H9 (cell line): ENCODE results near the gene FOXO6. TPM values are rescaled to one million over a fixed set of nuclear protein-coding genes. Genes with fewer than 3 reads are reported as not detected.

Experiments
- DNase-seq: peaks from one replicate; pipeline ENCODE4 v3.0.0-alpha.2; 2017
- H2AFZ ChIP-seq: one replicate; pipeline ENCODE4 v1.6.1; 2013; ENCODE audit warnings: mild to moderate bottlenecking, low read length, control low read depth, moderate library complexity
- H2AK5ac ChIP-seq: 2 replicates; pipeline ENCODE4 v1.6.1; 2013; ENCODE audit warnings: low read length, control low read depth, mixed read lengths; ENCODE audit not compliant: insufficient read length
- H2BK120ac ChIP-seq: one replicate; pipeline ENCODE4 v1.6.1; 2013; ENCODE audit warnings: low read depth, mild to moderate bottlenecking, low read length, control low read depth, inconsistent platforms; ENCODE audit not compliant: poor library complexity, severe bottlenecking
- H2BK12ac ChIP-seq: 2 replicates; pipeline ENCODE4 v1.6.1; 2013; ENCODE audit warnings: low read length, control low read depth, mixed read lengths, low read depth; ENCODE audit not compliant: insufficient read length
- H2BK15ac ChIP-seq: 2 replicates; pipeline ENCODE4 v1.6.1; 2013; ENCODE audit warnings: low read depth, low read length, control low read depth
- H2BK20ac ChIP-seq: one replicate; pipeline ENCODE4 v1.6.1; 2013; ENCODE audit warnings: low read depth, mild to moderate bottlenecking, low read length, control low read depth, inconsistent platforms; ENCODE audit not compliant: poor library complexity, severe bottlenecking
- H2BK5ac ChIP-seq: 2 replicates; pipeline ENCODE4 v1.6.1; 2013; ENCODE audit warnings: low read length, control low read depth, mixed read lengths; ENCODE audit not compliant: insufficient read length
- H3K14ac ChIP-seq: 2 replicates; pipeline ENCODE4 v1.6.1; 2013; ENCODE audit warnings: low read length, control low read depth; ENCODE audit not compliant: insufficient read depth
- H3K18ac ChIP-seq: 2 replicates; pipeline ENCODE4 v1.6.1; 2013; ENCODE audit warnings: low read depth, mild to moderate bottlenecking, mixed read lengths, low read length, control low read depth; ENCODE audit not compliant: insufficient read length
- H3K23ac ChIP-seq: 2 replicates; pipeline ENCODE4 v1.6.1; 2013; ENCODE audit warnings: low read length, control low read depth, mixed read lengths, low read depth; ENCODE audit not compliant: insufficient read length
- H3K23me2 ChIP-seq: 2 replicates; pipeline ENCODE4 v1.6.1; 2013; ENCODE audit warnings: low read depth, mild to moderate bottlenecking, mixed read lengths, low read length, control low read depth; ENCODE audit not compliant: insufficient read length, poor library complexity, severe bottlenecking
- H3K27ac ChIP-seq: 2 replicates; pipeline ENCODE4 v1.5.1; 2013; ENCODE audit warnings: low read length, control low read depth, mixed read lengths, low read depth; ENCODE audit not compliant: insufficient read length
- H3K27me3 ChIP-seq: 2 replicates; pipeline ENCODE4 v1.6.1; 2013; ENCODE audit warnings: low read length, control low read depth, inconsistent platforms; ENCODE audit not compliant: insufficient read depth
- H3K4ac ChIP-seq: 2 replicates; pipeline ENCODE4 v1.6.1; 2013; ENCODE audit warnings: low read depth, mild to moderate bottlenecking, control low read depth, inconsistent platforms, low read length, moderate library complexity
- H3K4me1 ChIP-seq: 2 replicates; pipeline ENCODE4 v1.6.1; 2013; ENCODE audit warnings: low read length, control low read depth, inconsistent platforms; ENCODE audit not compliant: insufficient read depth
- H3K4me2 ChIP-seq: 2 replicates; pipeline ENCODE4 v1.6.1; 2013; ENCODE audit warnings: low read length, control low read depth, mixed read lengths; ENCODE audit not compliant: insufficient read length, insufficient read depth
- H3K56ac ChIP-seq: 2 replicates; pipeline ENCODE4 v1.6.1; 2013; ENCODE audit warnings: low read depth, mild to moderate bottlenecking, mixed read lengths, low read length, control low read depth; ENCODE audit not compliant: insufficient read length
- H3K79me1 ChIP-seq: 2 replicates; pipeline ENCODE4 v1.6.1; 2013; ENCODE audit warnings: low read depth, mild to moderate bottlenecking, moderate library complexity, low read length, control low read depth, inconsistent platforms; ENCODE audit not compliant: insufficient read depth, poor library complexity, severe bottlenecking
- H3K79me2 ChIP-seq: 2 replicates; pipeline ENCODE4 v1.6.1; 2013; ENCODE audit warnings: low read length, control low read depth, inconsistent platforms; ENCODE audit not compliant: insufficient read depth
- H3K9ac ChIP-seq: 2 replicates; pipeline ENCODE4 v1.6.1; 2013; ENCODE audit warnings: low read length, control low read depth, mixed read lengths; ENCODE audit not compliant: insufficient read length; ENCODE audit errors: extremely low read depth
- H3K9me3 ChIP-seq: one replicate; pipeline ENCODE4 v1.6.1; 2013; ENCODE audit warnings: low read depth, low read length, inconsistent platforms; ENCODE audit not compliant: control insufficient read depth
- H3T11ph ChIP-seq: one replicate; pipeline ENCODE4 v1.6.1; 2013; ENCODE audit warnings: mild to moderate bottlenecking, low read length, control low read depth, inconsistent platforms
- H4K20me1 ChIP-seq: one replicate; pipeline ENCODE4 v1.6.1; 2013; ENCODE audit not compliant: control insufficient read depth, insufficient read length, insufficient read depth
- H4K5ac ChIP-seq: 2 replicates; pipeline ENCODE4 v1.6.1; 2013; ENCODE audit warnings: low read depth, mild to moderate bottlenecking, mixed read lengths, low read length, control low read depth; ENCODE audit not compliant: insufficient read length
- H4K8ac ChIP-seq: replicated peaks from 2 replicates; pipeline ENCODE4 v1.6.1; 2013; ENCODE audit warnings: low read length, control low read depth, mixed read lengths, low read depth; ENCODE audit not compliant: insufficient read length
- H4K91ac ChIP-seq: 2 replicates; pipeline ENCODE4 v1.6.1; 2013; ENCODE audit warnings: low read depth, mild to moderate bottlenecking, moderate library complexity, mixed read lengths, low read length, control low read depth; ENCODE audit not compliant: insufficient read length
- H3K27ac Mint-ChIP-seq, 3 experiments: 2 replicates in 2 of 3; 3 replicates in 1 of 3; pipeline ENCODE4 v1.8.0; 2020 to 2021; ENCODE audit warnings: mixed read lengths in 3 of 3, mild to moderate bottlenecking in 1 of 3, moderate library complexity in 1 of 3
- H3K27me3 Mint-ChIP-seq: 2 replicates; pipeline ENCODE4 v1.8.0; 2021; ENCODE audit warnings: low read depth, mild to moderate bottlenecking, moderate library complexity, mixed read lengths
- H3K36me3 Mint-ChIP-seq, 3 experiments: 2 replicates in 2 of 3; 3 replicates in 1 of 3; pipeline ENCODE4 v1.8.0; 2020 to 2021; ENCODE audit warnings: low read depth in 3 of 3, mixed read lengths in 3 of 3; ENCODE audit not compliant: insufficient read depth in 1 of 3
- H3K4me1 Mint-ChIP-seq, 2 experiments: 2 replicates each; pipeline ENCODE4 v1.8.0; 2020; ENCODE audit warnings: mixed read lengths in 2 of 2
- H3K4me3 Mint-ChIP-seq, 2 experiments: 2 replicates in 1 of 2; 3 replicates in 1 of 2; pipeline ENCODE4 v1.8.0; 2020 to 2021; ENCODE audit warnings: mild to moderate bottlenecking in 2 of 2, mixed read lengths in 2 of 2, moderate library complexity in 1 of 2
- H3K9me3 Mint-ChIP-seq, 2 experiments: 2 replicates in 1 of 2; 3 replicates in 1 of 2; pipeline ENCODE4 v1.8.0; 2020; ENCODE audit warnings: mild to moderate bottlenecking in 2 of 2, mixed read lengths in 2 of 2, moderate library complexity in 1 of 2
- WGBS: extraction: QIAGEN DNeasy Blood & Tissue Kit; methylation state at CpG from one replicate; pipeline ENCODE4 v1.1.7; 2013; ENCODE audit warnings: missing lambda C conversion rate, low lambda C conversion rate, mixed read lengths; ENCODE audit not compliant: insufficient read length; ENCODE audit errors: extremely low coverage; 5-methylcytosine and 5-hydroxymethylcytosine counted together
- total RNA-seq: library from RNA; stranded (reverse); gene quantifications from 2 replicates; pipeline ENCODE4 v1.2.1, GENCODE V29; 2021
- TF ChIP-seq, protein P1 (sequence below): fragments of 200-600 bp; sonication (generic); conservative IDR thresholded peaks from 3 replicates; pipeline ENCODE4 v1.8.0; 2021; ENCODE audit warnings: antibody characterized with exemption, mild to moderate bottlenecking

The FOXO6 gene
- total RNA-seq, 1 experiment from 2014 or later: 0.83 TPM

GRCh38 chr1:41418857-41419583, 57.8 kb downstream of the FOXO6 start:
- no peak overlapping the region for H3K56ac ChIP-seq
- no peaks in the 10 kb centered on the region for H3K23me2 ChIP-seq
- Mint-ChIP-seq H3K27ac (no peak overlapping the region), H3K4me1 (peaks cover 5 to 18% of the 10 kb centered on the region in 2 experiments), H3K4me3 (no peak overlapping the region), H3K9me3 (no peaks in the 10 kb centered on the region; a peak in 1 of 5 replicates), H3K36me3 (no peaks in the 10 kb centered on the region), H3K27me3 (peaks cover 1% of the 10 kb centered on the region)
- H3K14ac ChIP-seq: no peak overlapping the region
- no peaks in the 10 kb centered on the region for H3K9me3 ChIP-seq
- no peak overlapping the region for H3K4ac ChIP-seq
- H3K27me3 ChIP-seq: no peaks in the 10 kb centered on the region
- H3K18ac ChIP-seq: no peak overlapping the region
- H3T11ph ChIP-seq: no peak overlapping the region
- no peak overlapping the region for H3K4me2 ChIP-seq
- H3K27ac ChIP-seq: no peak overlapping the region
- H4K5ac ChIP-seq: no peak overlapping the region
- WGBS: no CpG with 5 or more reads among the region's 16 CpGs
- DNase-seq: peak; percentile 58
- H2BK12ac ChIP-seq: no peak overlapping the region
- no peak overlapping the region for H3K9ac ChIP-seq
- H4K91ac ChIP-seq: no peak overlapping the region
- H2AFZ ChIP-seq: no peak overlapping the region
- no peak overlapping the region for H2BK15ac ChIP-seq
- H2BK20ac ChIP-seq: no peak overlapping the region
- H2BK5ac ChIP-seq: no peak overlapping the region
- no peak overlapping the region for H3K23ac ChIP-seq
- no peak overlapping the region for H2AK5ac ChIP-seq
- H3K79me1 ChIP-seq: no peaks in the 10 kb centered on the region
- H3K4me1 ChIP-seq: no peaks in the 10 kb centered on the region
- no peaks in the 10 kb centered on the region for H3K79me2 ChIP-seq
- TF ChIP-seq, protein P1, sequence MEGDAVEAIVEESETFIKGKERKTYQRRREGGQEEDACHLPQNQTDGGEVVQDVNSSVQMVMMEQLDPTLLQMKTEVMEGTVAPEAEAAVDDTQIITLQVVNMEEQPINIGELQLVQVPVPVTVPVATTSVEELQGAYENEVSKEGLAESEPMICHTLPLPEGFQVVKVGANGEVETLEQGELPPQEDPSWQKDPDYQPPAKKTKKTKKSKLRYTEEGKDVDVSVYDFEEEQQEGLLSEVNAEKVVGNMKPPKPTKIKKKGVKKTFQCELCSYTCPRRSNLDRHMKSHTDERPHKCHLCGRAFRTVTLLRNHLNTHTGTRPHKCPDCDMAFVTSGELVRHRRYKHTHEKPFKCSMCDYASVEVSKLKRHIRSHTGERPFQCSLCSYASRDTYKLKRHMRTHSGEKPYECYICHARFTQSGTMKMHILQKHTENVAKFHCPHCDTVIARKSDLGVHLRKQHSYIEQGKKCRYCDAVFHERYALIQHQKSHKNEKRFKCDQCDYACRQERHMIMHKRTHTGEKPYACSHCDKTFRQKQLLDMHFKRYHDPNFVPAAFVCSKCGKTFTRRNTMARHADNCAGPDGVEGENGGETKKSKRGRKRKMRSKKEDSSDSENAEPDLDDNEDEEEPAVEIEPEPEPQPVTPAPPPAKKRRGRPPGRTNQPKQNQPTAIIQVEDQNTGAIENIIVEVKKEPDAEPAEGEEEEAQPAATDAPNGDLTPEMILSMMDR: no peak
- no peak overlapping the region for H2BK120ac ChIP-seq
- no peak overlapping the region for H4K8ac ChIP-seq
- no peaks in the 10 kb centered on the region for H4K20me1 ChIP-seq
